Mononuclear cell (primary cell): Measurements from ENCODE around the gene EMP2. TPM values are rescaled to one million over a fixed set of nuclear protein-coding genes. Genes with fewer than 3 reads are reported as not detected.
"Not testable (repeated sequence)": the region's sequence is repeated elsewhere in the genome, so short reads cannot be mapped to it uniquely, and the experiment has no call there.

Experiments
- H3K27me3 ChIP-seq: 2 replicates; pipeline ENCODE4 v1.6.0; 2011; ENCODE audit warnings: low read length, control low read depth; ENCODE audit not compliant: insufficient read depth
- H3K4me1 ChIP-seq: 2 replicates; pipeline ENCODE4 v1.5.1; 2011; ENCODE audit warnings: mild to moderate bottlenecking, low read length, control low read depth; ENCODE audit not compliant: insufficient read depth
- H3K4me3 ChIP-seq: 2 replicates; pipeline ENCODE4 v1.5.1; 2011; ENCODE audit warnings: mild to moderate bottlenecking, low read length, moderate library complexity
- H3K9me3 ChIP-seq: 2 replicates; pipeline ENCODE4 v1.5.1; 2011; ENCODE audit warnings: low read depth, mild to moderate bottlenecking, control low read depth, low read length
- total RNA-seq: library from RNA; depleted of rRNA; stranded (reverse); fragments of >200 nt; gene quantifications from one replicate; pipeline ENCODE4 v1.2.3, GENCODE V29; 2012

Gene EMP2
- total RNA-seq = 0.10 TPM

GRCh38 chr16:10579965-10580882, at the start of gene EMP2:
Gene EMP2, minus strand, starts transcription at chr16:10580598. Its CDS starts 32,981 bp downstream, at chr16:10547617.
- Histone ChIP-seq H3K4me1 (no peaks in the 10 kb centered on the region), H3K9me3 (no peaks in the 10 kb centered on the region), H3K4me3 (no peak within 1 kb of the TSS), H3K27me3 (peaks cover 44% of the 10 kb centered on the region)

- H3K4me3 ChIP-seq = no peak overlapping the region
- H3K9me3 ChIP-seq = no peaks in the 10 kb centered on the region
- H3K4me1 ChIP-seq = peaks cover 55% of the 10 kb centered on the region
- no peaks in the 10 kb centered on the region for H3K27me3 ChIP-seq
These were observed 49.2 kb upstream of the EMP2 start for GRCh38 chr16:10629592-10629963.

- no peak overlapping the region for H3K4me3 ChIP-seq
These were observed 45.4 kb upstream of the EMP2 start for GRCh38 chr16:10625595-10626357.

GRCh38 chr16:10624527-10624926, 44.1 kb upstream of the EMP2 start:
- Histone ChIP-seq H3K4me1 (peaks cover 44% of the 10 kb centered on the region), H3K9me3 (no peaks in the 10 kb centered on the region)

More at GRCh38 chr16:10625595-10626357, 45.4 kb upstream of the EMP2 start:
- peaks cover 47% of the 10 kb centered on the region for H3K4me1 ChIP-seq
- no peaks in the 10 kb centered on the region for H3K27me3 ChIP-seq
- H3K9me3 ChIP-seq = no peaks in the 10 kb centered on the region

GRCh38 chr16:10623059-10623458, 42.7 kb upstream of the EMP2 start:
- Histone ChIP-seq H3K4me3 (no peak overlapping the region), H3K4me1 (peaks cover 34% of the 10 kb centered on the region), H3K9me3 (no peaks in the 10 kb centered on the region), H3K27me3 (no peaks in the 10 kb centered on the region)

More at GRCh38 chr16:10624527-10624926, 44.1 kb upstream of the EMP2 start:
- Histone ChIP-seq H3K27me3 (no peaks in the 10 kb centered on the region), H3K4me3 (no peak overlapping the region)

GRCh38 chr16:10622036-10622921, 41.9 kb upstream of the EMP2 start:
- no peaks in the 10 kb centered on the region for H3K9me3 ChIP-seq
- H3K4me1 ChIP-seq = peaks cover 27% of the 10 kb centered on the region
- H3K4me3 ChIP-seq = no peak overlapping the region
- H3K27me3 ChIP-seq = no peaks in the 10 kb centered on the region

- not testable (repeated sequence) for H3K9me3 ChIP-seq, H3K4me3 ChIP-seq, H3K27me3 ChIP-seq
- peaks cover 18% of the 10 kb centered on the region for H3K4me1 ChIP-seq
These were observed 41.0 kb upstream of the EMP2 start for GRCh38 chr16:10621216-10621949.

GRCh38 chr16:10620120-10620519, 39.7 kb upstream of the EMP2 start:
- H3K4me1 ChIP-seq = peaks cover 8% of the 10 kb centered on the region
- no peaks in the 10 kb centered on the region for H3K27me3 ChIP-seq
- no peaks in the 10 kb centered on the region for H3K9me3 ChIP-seq
- no peak overlapping the region for H3K4me3 ChIP-seq

- no peak overlapping the region for H3K4me3 ChIP-seq
- H3K4me1 ChIP-seq = peaks cover 13% of the 10 kb centered on the region
- no peaks in the 10 kb centered on the region for H3K27me3 ChIP-seq
- no peaks in the 10 kb centered on the region for H3K9me3 ChIP-seq
These were observed 39.0 kb upstream of the EMP2 start for GRCh38 chr16:10619271-10619849.

- no peaks in the 10 kb centered on the region for H3K27me3 ChIP-seq
- H3K4me1 ChIP-seq = peaks cover 18% of the 10 kb centered on the region
- H3K9me3 ChIP-seq = no peaks in the 10 kb centered on the region
- no peak overlapping the region for H3K4me3 ChIP-seq
These were observed 38.4 kb upstream of the EMP2 start for GRCh38 chr16:10618710-10619209.

GRCh38 chr16:10617662-10618420, 37.4 kb upstream of the EMP2 start:
- no peak overlapping the region for H3K4me3 ChIP-seq
- no peaks in the 10 kb centered on the region for H3K9me3 ChIP-seq
- H3K4me1 ChIP-seq = peaks cover 23% of the 10 kb centered on the region

GRCh38 chr16:10616756-10617640, 36.6 kb upstream of the EMP2 start:
- H3K4me1 ChIP-seq = peaks cover 23% of the 10 kb centered on the region

More at GRCh38 chr16:10617662-10618420, 37.4 kb upstream of the EMP2 start:
- no peaks in the 10 kb centered on the region for H3K27me3 ChIP-seq

More at GRCh38 chr16:10616756-10617640, 36.6 kb upstream of the EMP2 start:
- Histone ChIP-seq H3K4me3 (no peak overlapping the region), H3K27me3 (no peaks in the 10 kb centered on the region), H3K9me3 (no peaks in the 10 kb centered on the region)
